Rectal smooth muscle tissue (tissue), 1 donor: ENCODE data around the gene CACNA1B.
"Not testable (repeated sequence)": the region's sequence is repeated elsewhere in the genome, so short reads cannot be mapped to it uniquely, and the experiment has no call there.

Experiments used
- H3K27ac ChIP-seq: one replicate; pipeline ENCODE4 v1.7.0; 2013; ENCODE audit warnings: low read depth, low read length, inconsistent platforms
- H3K27me3 ChIP-seq: one replicate; pipeline ENCODE4 v1.7.0; 2013; ENCODE audit warnings: low read length; ENCODE audit not compliant: control insufficient read depth, insufficient read depth
- H3K36me3 ChIP-seq: one replicate; pipeline ENCODE4 v1.7.0; 2013; ENCODE audit warnings: low read length; ENCODE audit not compliant: control insufficient read depth, insufficient read depth
- H3K4me1 ChIP-seq: one replicate; pipeline ENCODE4 v1.7.0; 2013; ENCODE audit warnings: low read length; ENCODE audit not compliant: control insufficient read depth, insufficient read depth
- H3K4me3 ChIP-seq: one replicate; pipeline ENCODE4 v1.7.0; 2013; ENCODE audit warnings: low read length
- H3K9ac ChIP-seq: one replicate; pipeline ENCODE4 v1.7.0; 2013; ENCODE audit warnings: low read length

The CACNA1B gene

GRCh38 chr9:138142528-138143244 is 265.1 kb downstream of the CACNA1B start:
- H3K27me3 ChIP-seq, H3K4me3 ChIP-seq, H3K27ac ChIP-seq, H3K36me3 ChIP-seq, H3K9ac ChIP-seq, H3K4me1 ChIP-seq: not testable (repeated sequence)

- H3K4me3 ChIP-seq, H3K27ac ChIP-seq: not testable (repeated sequence)
These were observed 265.9 kb downstream of the CACNA1B start for GRCh38 chr9:138143491-138143890.

GRCh38 chr9:138147556-138147955 is 270.0 kb downstream of the CACNA1B start:
- not testable (repeated sequence) for H3K27me3 ChIP-seq, H3K4me3 ChIP-seq, H3K9ac ChIP-seq, H3K36me3 ChIP-seq, H3K27ac ChIP-seq, H3K4me1 ChIP-seq

More at GRCh38 chr9:138143491-138143890, 265.9 kb downstream of the CACNA1B start:
- not testable (repeated sequence) for H3K27me3 ChIP-seq, H3K4me1 ChIP-seq, H3K9ac ChIP-seq, H3K36me3 ChIP-seq

- H3K27ac ChIP-seq, H3K27me3 ChIP-seq, H3K9ac ChIP-seq: not testable (repeated sequence)
These were observed 272.4 kb downstream of the CACNA1B start for GRCh38 chr9:138149672-138150656.

GRCh38 chr9:138155788-138156187 is 278.2 kb downstream of the CACNA1B start:
- H3K36me3 ChIP-seq, H3K4me3 ChIP-seq: not testable (repeated sequence)

More at GRCh38 chr9:138149672-138150656, 272.4 kb downstream of the CACNA1B start:
- not testable (repeated sequence) for H3K36me3 ChIP-seq, H3K4me1 ChIP-seq
- peak overlapping the region; percentile 36 for H3K4me3 ChIP-seq

GRCh38 chr9:138166793-138167192 is 289.2 kb downstream of the CACNA1B start:
- not testable (repeated sequence) for H3K27me3 ChIP-seq, H3K4me3 ChIP-seq, H3K36me3 ChIP-seq, H3K9ac ChIP-seq, H3K4me1 ChIP-seq, H3K27ac ChIP-seq

More at GRCh38 chr9:138155788-138156187, 278.2 kb downstream of the CACNA1B start:
- not testable (repeated sequence) for H3K4me1 ChIP-seq, H3K27ac ChIP-seq, H3K9ac ChIP-seq, H3K27me3 ChIP-seq
